ENCODE data around the gene CFL1. TPM values are rescaled to one million over a fixed set of nuclear protein-coding genes. Genes with fewer than 3 reads are reported as not detected.

The CFL1 gene
- total RNA-seq, 4 donors from 2014 or later, result 485 to 798 (median 586) TPM

DNA sequence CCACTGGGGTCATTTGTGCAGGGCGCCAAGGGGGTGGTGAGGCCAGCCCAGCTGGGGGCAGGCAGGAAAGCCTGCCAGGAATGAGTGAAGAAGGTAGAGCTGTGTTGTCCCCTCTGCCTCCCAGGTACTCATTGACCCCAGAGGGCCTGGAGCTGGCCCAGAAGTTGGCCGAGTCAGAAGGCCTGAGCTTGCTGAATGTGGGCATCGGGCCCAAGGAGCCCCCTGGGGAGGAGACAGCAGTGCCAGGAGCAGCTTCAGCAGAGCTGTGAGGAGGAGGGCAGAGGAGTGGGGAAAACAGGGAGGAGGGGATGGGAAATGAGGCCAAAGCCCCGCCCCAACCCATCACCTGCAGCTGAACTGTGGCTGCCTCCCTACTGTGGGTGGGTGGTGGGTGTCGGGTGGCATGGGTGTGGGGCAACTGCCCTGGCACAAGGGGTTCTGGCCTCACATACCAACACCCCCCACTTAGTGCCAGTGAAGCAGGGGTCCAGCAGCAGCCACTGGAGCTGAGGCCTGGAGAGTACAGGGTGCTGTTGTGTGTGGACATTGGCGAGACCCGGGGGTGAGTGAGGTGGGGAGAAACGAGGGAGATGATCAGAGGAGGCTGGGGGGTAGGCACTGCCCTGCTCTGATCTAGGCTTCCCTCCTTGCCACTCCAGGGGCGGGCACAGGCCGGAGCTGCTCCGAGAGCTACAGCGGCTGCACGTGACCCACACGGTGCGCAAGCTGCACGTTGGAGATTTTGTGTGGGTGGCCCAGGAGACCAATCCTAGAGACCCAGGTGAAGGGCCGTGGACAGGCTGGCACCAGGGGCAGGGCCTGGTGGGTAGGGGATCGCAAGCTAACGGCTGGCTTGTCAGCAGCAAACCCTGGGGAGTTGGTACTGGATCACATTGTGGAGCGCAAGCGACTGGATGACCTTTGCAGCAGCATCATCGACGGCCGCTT is 5.2 kb upstream of the CFL1 start:
- ATAC-seq (ENCODE audit: low FRiP score), result no peak
- TF ChIP-seq, protein P1, sequence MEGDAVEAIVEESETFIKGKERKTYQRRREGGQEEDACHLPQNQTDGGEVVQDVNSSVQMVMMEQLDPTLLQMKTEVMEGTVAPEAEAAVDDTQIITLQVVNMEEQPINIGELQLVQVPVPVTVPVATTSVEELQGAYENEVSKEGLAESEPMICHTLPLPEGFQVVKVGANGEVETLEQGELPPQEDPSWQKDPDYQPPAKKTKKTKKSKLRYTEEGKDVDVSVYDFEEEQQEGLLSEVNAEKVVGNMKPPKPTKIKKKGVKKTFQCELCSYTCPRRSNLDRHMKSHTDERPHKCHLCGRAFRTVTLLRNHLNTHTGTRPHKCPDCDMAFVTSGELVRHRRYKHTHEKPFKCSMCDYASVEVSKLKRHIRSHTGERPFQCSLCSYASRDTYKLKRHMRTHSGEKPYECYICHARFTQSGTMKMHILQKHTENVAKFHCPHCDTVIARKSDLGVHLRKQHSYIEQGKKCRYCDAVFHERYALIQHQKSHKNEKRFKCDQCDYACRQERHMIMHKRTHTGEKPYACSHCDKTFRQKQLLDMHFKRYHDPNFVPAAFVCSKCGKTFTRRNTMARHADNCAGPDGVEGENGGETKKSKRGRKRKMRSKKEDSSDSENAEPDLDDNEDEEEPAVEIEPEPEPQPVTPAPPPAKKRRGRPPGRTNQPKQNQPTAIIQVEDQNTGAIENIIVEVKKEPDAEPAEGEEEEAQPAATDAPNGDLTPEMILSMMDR (IDR thresholded peaks at IDR 0.05), result no peak
- no peak for DNase-seq (ENCODE audit: low spot score)

DNA sequence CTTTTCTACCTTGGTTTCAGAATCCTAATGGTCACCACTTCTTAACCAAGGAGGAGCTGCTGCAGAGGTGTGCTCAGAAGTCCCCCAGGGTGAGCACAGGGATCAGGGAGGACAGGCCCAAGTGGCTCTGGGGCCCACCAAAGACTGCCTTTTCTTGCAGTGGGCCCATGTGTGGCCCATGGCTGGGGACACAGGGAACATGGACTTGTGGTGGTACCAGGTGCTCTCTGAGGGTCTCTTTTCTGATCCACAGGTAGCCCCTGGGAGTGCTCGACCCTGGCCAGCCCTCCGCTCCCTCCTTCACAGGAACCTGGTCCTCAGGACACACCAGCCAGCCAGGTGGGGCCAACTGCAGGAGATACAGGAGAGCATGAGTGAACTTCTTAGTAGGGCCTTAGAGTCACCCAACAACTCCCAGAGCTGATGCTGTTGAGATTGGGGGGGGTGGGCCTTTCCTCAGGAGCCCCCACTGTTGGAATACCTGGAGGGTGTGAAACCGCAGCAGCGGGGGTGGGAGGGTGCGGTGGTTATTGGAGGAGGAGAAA is 4.3 kb upstream of the CFL1 start:
- DNase-seq (ENCODE audit: low spot score) (no peak), ATAC-seq (ENCODE audit: low FRiP score) (no peak)
- TF ChIP-seq, protein P1 (IDR thresholded peaks at IDR 0.05), result no peak

DNA sequence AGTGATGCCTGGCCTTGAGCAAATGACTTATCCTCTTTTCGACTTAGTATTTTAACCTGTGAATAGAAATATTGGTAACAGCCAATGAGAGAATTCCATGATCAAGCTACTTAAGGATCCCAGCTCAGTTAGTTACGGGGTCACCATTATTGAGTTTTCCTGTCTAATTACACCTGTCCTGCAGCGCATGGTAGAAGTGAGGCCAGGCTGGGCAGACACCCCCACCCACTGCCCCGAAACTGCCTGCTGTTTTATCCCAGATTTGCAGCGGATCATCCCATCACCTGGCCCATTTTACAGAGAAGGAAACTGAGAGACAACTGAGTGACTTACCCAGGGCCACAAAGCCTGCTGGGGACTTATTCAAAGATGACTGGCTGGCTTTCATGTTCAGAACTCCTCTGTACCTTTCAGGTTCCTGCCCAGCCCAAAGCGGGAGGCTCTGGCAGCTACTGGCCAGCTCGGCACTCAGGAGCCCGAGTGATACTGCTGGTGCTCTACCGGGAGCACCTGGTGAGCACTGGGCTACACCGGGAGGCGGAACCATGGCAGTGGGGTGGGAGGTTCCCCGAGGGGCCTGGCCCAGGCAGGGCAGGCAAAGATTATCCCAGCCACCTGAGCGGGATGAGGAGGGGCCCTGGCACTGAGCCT is 3.7 kb upstream of the CFL1 start:
- no peak for ATAC-seq (ENCODE audit: low FRiP score)

DNA sequence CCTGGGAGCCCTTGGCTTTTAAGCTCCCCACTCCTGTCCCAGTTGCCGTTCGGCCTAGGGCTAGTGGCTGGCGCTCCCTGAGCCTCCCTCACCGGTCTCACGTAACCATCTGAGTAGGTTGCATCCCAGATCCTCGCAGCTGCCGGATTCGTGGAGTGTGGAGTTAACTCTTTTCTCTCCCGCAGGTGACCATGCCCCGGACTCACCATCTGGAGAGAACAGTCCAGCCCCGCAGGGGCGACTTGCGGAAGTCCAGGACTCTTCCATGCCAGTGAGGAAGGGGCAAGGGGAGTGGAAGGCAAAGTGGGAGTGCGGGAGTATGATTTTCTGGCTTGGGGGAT is 3.2 kb upstream of the CFL1 start:
- DNase-seq (ENCODE audit: low spot score) (no peak), ATAC-seq (ENCODE audit: low FRiP score) (no peak)
- TF ChIP-seq, protein P1 (IDR thresholded peaks at IDR 0.05), result no peak

More for the DNA sequence above, 3.7 kb upstream of the CFL1 start:
- no peak for DNase-seq (ENCODE audit: low spot score)
- TF ChIP-seq, protein P1 (IDR thresholded peaks at IDR 0.05), result no peak

DNA sequence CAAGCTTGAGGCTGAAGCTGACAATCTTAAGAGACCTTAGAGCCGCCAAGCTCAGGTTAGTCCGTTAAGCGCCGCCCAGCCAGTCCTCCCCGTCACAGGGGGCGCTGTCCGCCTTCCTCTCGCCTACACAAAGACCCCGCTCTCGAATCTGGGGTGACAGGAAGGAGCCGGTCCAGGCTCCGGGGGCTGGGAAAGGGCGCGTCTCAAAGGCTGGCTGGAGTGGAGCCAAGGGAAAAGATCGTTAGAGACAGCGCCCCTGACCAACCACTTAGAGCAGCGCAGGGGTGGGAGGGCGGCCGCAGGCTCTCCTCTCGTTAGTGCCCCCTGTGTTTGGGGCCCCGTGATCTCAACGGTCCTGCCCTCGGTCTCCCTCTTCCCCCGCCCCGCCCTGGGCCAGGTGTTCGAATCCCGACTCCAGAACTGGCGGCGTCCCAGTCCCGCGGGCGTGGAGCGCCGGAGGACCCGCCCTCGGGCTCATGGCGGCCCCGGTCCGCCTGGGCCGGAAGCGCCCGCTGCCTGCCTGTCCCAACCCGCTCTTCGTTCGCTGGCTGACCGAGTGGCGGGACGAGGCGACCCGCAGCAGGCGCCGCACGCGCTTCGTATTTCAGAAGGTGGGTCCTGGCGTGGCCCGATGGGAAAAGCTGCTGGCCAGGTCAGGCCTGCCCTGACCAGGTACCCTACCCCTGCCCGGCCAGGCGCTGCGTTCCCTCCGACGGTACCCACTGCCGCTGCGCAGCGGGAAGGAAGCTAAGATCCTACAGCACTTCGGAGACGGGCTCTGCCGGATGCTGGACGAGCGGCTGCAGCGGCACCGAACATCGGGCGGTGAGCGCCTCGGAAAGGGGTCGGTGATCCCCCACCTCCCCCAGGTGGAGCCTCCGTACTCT is 2.5 kb upstream of the CFL1 start, which contains the start of gene MUS81:
Gene MUS81, plus strand, starts transcription at position 156 of the 887 bp plus-strand sequence. Its CDS starts 321 bp downstream, at position 477.
- TF ChIP-seq, protein P1 (IDR thresholded peaks at IDR 0.05), result peak in 1 of 3 donors; percentile 82
- peak; percentile 57 for ATAC-seq (ENCODE audit: low FRiP score)
- peak; percentile 98 for DNase-seq (ENCODE audit: low spot score)

DNA sequence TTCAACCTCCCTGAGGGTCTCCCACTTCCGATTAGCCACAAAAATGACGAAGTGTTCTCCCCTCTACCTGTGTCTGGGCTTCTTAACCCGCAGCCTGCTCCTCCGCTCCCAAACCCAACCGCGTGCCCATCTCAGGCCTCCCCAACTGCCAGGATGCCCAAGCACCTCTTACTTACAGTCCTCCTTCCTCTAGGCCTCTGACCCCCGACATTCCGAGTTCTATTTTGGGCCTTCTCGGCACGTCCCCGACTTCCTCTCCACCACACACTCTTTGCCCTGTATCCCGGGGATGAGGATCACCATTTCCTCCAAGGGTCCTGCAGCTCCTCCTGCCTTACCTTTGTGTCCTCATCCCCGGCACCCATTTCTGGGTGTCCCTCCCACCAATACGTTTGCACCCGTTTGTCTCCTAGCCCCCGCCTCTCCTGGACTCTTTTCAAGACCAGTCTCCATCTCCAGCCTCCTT is 1.9 kb upstream of the CFL1 start:
- ATAC-seq (ENCODE audit: low FRiP score), result no peak
- DNase-seq (ENCODE audit: low spot score), result no peak

More for the DNA sequence above, 1.9 kb upstream of the CFL1 start:
- TF ChIP-seq, protein P1 (IDR thresholded peaks at IDR 0.05), result no peak

Measured in omental fat pad (tissue), 4 donors.